Heart left ventricle (tissue), 13 donors: ENCODE results near the gene BGN.

ENCODE experiments used
- CTCF ChIP-seq, 12 donors: fragments of 200-600 bp; sonication (generic) in 4 of 12; IDR thresholded peaks; one replicate each; pipeline versions ENCODE4 v1.5.0 to v1.8.0; 2018 to 2022; ENCODE audit warnings: antibody characterized with exemption in 12 of 12, mild to moderate bottlenecking in 5 of 12
- POLR2A ChIP-seq, 2 donors: fragments of 450-650 bp; IDR thresholded peaks; one replicate each; pipeline ENCODE4 v1.6.1; 2017; ENCODE audit warnings: antibody characterized with exemption in 2 of 2, mild to moderate bottlenecking in 2 of 2, moderate library complexity in 2 of 2
- donor health status: ischemic (EF 13 %, LVEDD 7.1; RV severe dilation, severe dysfunction).
- donor health status: DM: no; HTN: yes; CAD: no.
- donor health status: DM: no; HTN: no; CAD: no.
- donor health status: ischemic (EF 25% LVEDD 6.9; RV normal size, moderate dysfunction).
- donor health status: ischemic (EF 25% LVEDD 5.7; RV mildly dilated, moderate dysfunction).
- donor health status: ischemic (EF 35%, LVEDD 5.7; RV mildly dilated, moderate dysfunction).
- donor health status: nonischemic (EF 11% LVEDD 7.7; RV severe dilation, severe dysfunction).
- donor health status: DM: yes; HTN: yes; CAD: no.
- donor health status: PGD.
- donor health status: ischemic (EF 29% LVEDD 5.4; RV normal size, mild dysfunction).
- donor health status: nonischemic (EF 23%, LVEDD 6.1; RV moderate dilation, normal function).

GRCh38 chrX:153513265-153513664 is 18.5 kb downstream of the BGN start:
- no peak for TF ChIP-seq CTCF (IDR thresholded peaks at IDR 0.05)
- no peak for TF ChIP-seq POLR2A (IDR thresholded peaks at IDR 0.05)
